Chondrocyte (in vitro differentiated cells): Measurements from ENCODE around the gene SLC22A5. TPM values are rescaled to one million over a fixed set of nuclear protein-coding genes. Genes with fewer than 3 reads are reported as not detected.

Source experiments
- DNase-seq: peaks from one replicate; pipeline ENCODE4 v3.0.0; 2021; ENCODE audit warnings: mixed read lengths, low spot score
- H3K27ac Mint-ChIP-seq: one replicate; pipeline ENCODE4 v1.8.0; 2021; ENCODE audit warnings: mild to moderate bottlenecking, moderate library complexity, mixed read lengths; ENCODE audit not compliant: unreplicated experiment
- H3K27me3 Mint-ChIP-seq: 2 replicates; pipeline ENCODE4 v1.8.0; 2021; ENCODE audit warnings: low read depth, mixed read lengths
- H3K36me3 Mint-ChIP-seq: 2 replicates; pipeline ENCODE4 v1.8.0; 2021; ENCODE audit warnings: low read depth, mixed read lengths
- H3K4me1 Mint-ChIP-seq: 2 replicates; pipeline ENCODE4 v1.8.0; 2021; ENCODE audit warnings: low read depth, mild to moderate bottlenecking, mixed read lengths
- H3K4me3 Mint-ChIP-seq: one replicate; pipeline ENCODE4 v1.8.0; 2021; ENCODE audit warnings: mild to moderate bottlenecking, moderate library complexity, mixed read lengths; ENCODE audit not compliant: unreplicated experiment
- H3K9me3 Mint-ChIP-seq: 2 replicates; pipeline ENCODE4 v1.8.0; 2021; ENCODE audit warnings: low read depth, mixed read lengths
- CTCF ChIP-seq: fragments of 200-600 bp; sonication (generic); IDR thresholded peaks from 2 replicates; pipeline ENCODE4 v1.5.0; 2021; ENCODE audit warnings: antibody characterized with exemption, mild to moderate bottlenecking, moderate library complexity
- total RNA-seq: library from RNA; stranded (reverse); gene quantifications from 3 replicates; pipeline ENCODE4 v1.2.1, GENCODE V29; 2021

Gene SLC22A5
- total RNA-seq, 1 donor from 2014 or later, result 6.1 TPM

DNA sequence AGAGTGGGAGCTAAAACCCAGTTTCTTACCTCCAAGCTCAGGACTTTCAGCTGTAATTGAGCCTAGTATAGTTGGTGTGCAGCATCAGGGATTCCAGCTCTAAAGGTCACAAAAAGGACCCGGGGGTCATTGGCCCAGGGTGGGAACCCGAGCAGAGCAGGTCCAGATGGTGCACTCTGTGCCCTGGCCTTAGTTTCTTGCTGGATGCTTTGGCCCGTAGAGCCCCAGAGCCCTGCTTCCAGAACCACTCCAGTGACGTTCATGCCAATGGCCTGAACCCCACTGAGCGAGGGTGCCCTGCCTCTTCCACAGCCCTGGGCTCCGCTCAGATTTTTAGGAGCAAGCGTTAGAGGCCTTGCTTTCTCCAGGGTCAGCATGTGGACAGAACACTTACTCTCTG lies 8.2 kb downstream of the SLC22A5 start:
- no peak for DNase-seq
- peaks cover 4% of the 10 kb centered on the region for H3K4me1 Mint-ChIP-seq
- H3K27me3 Mint-ChIP-seq, result no peaks in the 10 kb centered on the region
- H3K36me3 Mint-ChIP-seq, result peaks cover 11% of the 10 kb centered on the region
- H3K9me3 Mint-ChIP-seq, result no peaks in the 10 kb centered on the region
- TF ChIP-seq CTCF, result no peak
- no peak overlapping the region for H3K27ac Mint-ChIP-seq
- H3K4me3 Mint-ChIP-seq, result no peak overlapping the region

DNA sequence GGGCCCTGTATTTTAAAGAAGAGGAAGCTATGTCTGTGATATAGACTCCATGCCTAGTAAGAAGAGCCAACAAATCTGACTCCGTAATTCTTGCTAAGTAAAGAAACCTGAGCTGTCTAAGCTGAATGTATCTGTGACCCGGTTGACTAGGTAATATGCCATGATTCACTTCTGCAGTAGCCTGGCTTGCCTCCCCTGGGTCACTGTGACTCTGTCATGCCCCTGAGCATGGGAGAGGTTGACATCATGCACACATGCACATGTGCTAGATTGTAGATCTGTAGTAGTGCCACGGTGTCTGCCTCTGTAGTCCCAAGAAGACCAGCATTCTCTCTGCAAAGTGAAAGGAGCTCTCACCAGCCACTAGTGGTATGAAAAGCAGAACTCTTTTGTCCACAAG lies 9.1 kb downstream of the SLC22A5 start:
- Mint-ChIP-seq H3K4me3 (no peak overlapping the region), H3K4me1 (no peaks in the 10 kb centered on the region), H3K27me3 (no peaks in the 10 kb centered on the region), H3K27ac (no peak overlapping the region), H3K9me3 (no peaks in the 10 kb centered on the region), H3K36me3 (peaks cover 11% of the 10 kb centered on the region)
- no peak for DNase-seq
- TF ChIP-seq CTCF, result no peak

DNA sequence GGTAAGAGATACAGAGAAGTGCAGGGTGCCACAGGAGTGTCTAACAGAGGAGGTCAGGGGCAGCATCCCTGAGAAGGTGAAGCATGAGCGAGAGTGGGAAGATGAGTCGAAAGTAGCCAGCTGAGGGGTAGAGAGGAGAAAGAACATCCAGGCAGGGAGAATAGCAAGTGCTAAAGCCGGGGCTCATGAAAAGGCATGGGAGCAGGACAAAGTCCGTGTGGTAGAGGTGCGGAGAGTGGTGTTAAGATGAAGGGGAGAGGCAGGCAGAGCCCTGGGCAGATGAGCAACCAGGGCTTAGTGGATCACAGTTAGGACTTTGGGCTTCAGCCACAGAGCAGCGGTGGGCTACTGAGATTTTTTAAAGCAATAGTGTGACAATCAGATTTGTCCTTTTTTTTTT lies 10.5 kb downstream of the SLC22A5 start:
- Mint-ChIP-seq H3K4me1 (no peaks in the 10 kb centered on the region), H3K27ac (no peak overlapping the region), H3K36me3 (peaks cover 11% of the 10 kb centered on the region)

DNA sequence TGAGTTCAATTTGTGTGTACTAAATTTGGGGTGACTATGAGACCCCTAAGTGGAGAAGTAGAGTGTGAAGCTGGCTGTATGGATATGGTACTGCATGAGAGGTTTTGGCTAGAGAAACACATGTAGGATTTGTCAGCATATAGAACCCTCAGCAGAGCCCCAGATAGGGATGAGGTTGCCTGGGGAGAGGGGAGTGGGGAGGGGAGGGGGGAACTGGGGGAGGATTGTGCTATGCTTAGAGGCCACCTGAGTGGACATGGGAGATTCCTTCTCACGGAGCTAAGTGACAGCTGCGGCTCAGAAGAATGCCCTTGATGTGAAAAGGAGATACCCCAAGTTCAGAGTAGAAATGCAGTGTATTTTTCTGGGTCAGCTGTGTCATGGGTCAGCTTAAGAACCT lies 11.2 kb downstream of the SLC22A5 start:
- Mint-ChIP-seq H3K4me1 (peaks cover 6% of the 10 kb centered on the region), H3K27ac (no peak overlapping the region), H3K36me3 (peaks cover 12% of the 10 kb centered on the region), H3K4me3 (no peak overlapping the region), H3K9me3 (no peaks in the 10 kb centered on the region), H3K27me3 (no peaks in the 10 kb centered on the region)
- DNase-seq, result no peak
- TF ChIP-seq CTCF, result no peak

More for the DNA sequence above, 10.5 kb downstream of the SLC22A5 start:
- no peaks in the 10 kb centered on the region for H3K9me3 Mint-ChIP-seq
- H3K27me3 Mint-ChIP-seq, result no peaks in the 10 kb centered on the region
- DNase-seq, result no peak
- TF ChIP-seq CTCF, result no peak
- H3K4me3 Mint-ChIP-seq, result no peak overlapping the region

- no peak for TF ChIP-seq CTCF
- Mint-ChIP-seq H3K9me3 (no peaks in the 10 kb centered on the region), H3K4me1 (peaks cover 12% of the 10 kb centered on the region), H3K4me3 (no peak overlapping the region), H3K27me3 (no peaks in the 10 kb centered on the region), H3K27ac (no peak overlapping the region), H3K36me3 (peaks cover 12% of the 10 kb centered on the region)
- no peak for DNase-seq
Measured at GRCh38 chr5:132381614-132382013, 12.1 kb downstream of the SLC22A5 start.
